Mesenchymal stem cell (in vitro differentiated cells and primary cell): ENCODE measurements around the gene TOGARAM2.

ENCODE experiments used
- DNase-seq: peaks from one replicate; pipeline ENCODE4 v3.0.0-alpha.2; 2013
- H2AFZ ChIP-seq: one replicate; pipeline ENCODE4 v1.6.1; 2013; ENCODE audit warnings: low read depth, mild to moderate bottlenecking, control low read depth, inconsistent platforms, low read length, moderate library complexity
- H2AK5ac ChIP-seq: 2 replicates; pipeline ENCODE4 v1.6.1; 2013; ENCODE audit warnings: low read length, moderate library complexity, mild to moderate bottlenecking, inconsistent platforms; ENCODE audit not compliant: severe bottlenecking
- H2BK120ac ChIP-seq: one replicate; pipeline ENCODE4 v1.6.1; 2013; ENCODE audit warnings: low read depth, mild to moderate bottlenecking, inconsistent platforms, low read length, moderate library complexity
- H2BK12ac ChIP-seq, 2 experiments: one replicate each; pipeline ENCODE4 v1.6.1; 2013; ENCODE audit warnings: inconsistent platforms in 2 of 2, low read length in 2 of 2, mild to moderate bottlenecking in 2 of 2, moderate library complexity in 2 of 2, control low read depth in 1 of 2
- H2BK15ac ChIP-seq: one replicate; pipeline ENCODE4 v1.6.1; 2013; ENCODE audit warnings: mild to moderate bottlenecking, low read depth, inconsistent platforms; ENCODE audit not compliant: poor library complexity, severe bottlenecking
- H2BK5ac ChIP-seq: 2 replicates; pipeline ENCODE4 v1.6.1; 2013; ENCODE audit warnings: low read depth, mild to moderate bottlenecking, low read length, control low read depth, inconsistent platforms; ENCODE audit not compliant: poor library complexity, severe bottlenecking
- H3K14ac ChIP-seq, 2 experiments: one replicate each; pipeline ENCODE4 v1.6.1; 2013; ENCODE audit warnings: inconsistent platforms in 2 of 2, low read length in 2 of 2, control low read depth in 1 of 2, mild to moderate bottlenecking in 1 of 2, moderate library complexity in 1 of 2
- H3K18ac ChIP-seq, 2 experiments: one replicate each; pipeline ENCODE4 v1.6.1; 2013; ENCODE audit warnings: inconsistent platforms in 2 of 2, low read length in 2 of 2, control low read depth in 1 of 2, low read depth in 1 of 2, mild to moderate bottlenecking in 1 of 2
- H3K23ac ChIP-seq, 2 experiments: one replicate each; pipeline ENCODE4 v1.6.1; 2013; ENCODE audit warnings: inconsistent platforms in 2 of 2, low read length in 2 of 2, mild to moderate bottlenecking in 2 of 2, moderate library complexity in 2 of 2, control low read depth in 1 of 2
- H3K27ac ChIP-seq: 2 replicates; pipeline ENCODE4 v1.5.1; 2013; ENCODE audit warnings: mild to moderate bottlenecking, moderate library complexity, low read length, control low read depth, inconsistent platforms; ENCODE audit not compliant: poor library complexity, severe bottlenecking
- H3K27me3 ChIP-seq, 2 experiments: 2 replicates each; pipeline versions ENCODE4 v1.6.1 to v1.7.0; 2013; ENCODE audit warnings: low read length in 2 of 2, mild to moderate bottlenecking in 2 of 2, moderate library complexity in 2 of 2, control low read depth in 1 of 2, inconsistent platforms in 1 of 2; ENCODE audit not compliant: control insufficient read depth in 1 of 2, insufficient read depth in 1 of 2
- H3K36me3 ChIP-seq, 2 experiments: 2 replicates each; pipeline versions ENCODE4 v1.6.1 to v1.7.0; 2013; ENCODE audit warnings: low read length in 2 of 2, control low read depth in 1 of 2, inconsistent platforms in 1 of 2, low read depth in 1 of 2, mild to moderate bottlenecking in 1 of 2; ENCODE audit not compliant: insufficient read depth in 2 of 2, control insufficient read depth in 1 of 2
- H3K4ac ChIP-seq, 2 experiments: one replicate each; pipeline ENCODE4 v1.6.1; 2013; ENCODE audit warnings: inconsistent platforms in 2 of 2, low read length in 2 of 2, mild to moderate bottlenecking in 2 of 2, moderate library complexity in 2 of 2, control low read depth in 1 of 2, low read depth in 1 of 2
- H3K4me1 ChIP-seq: 2 replicates; pipeline ENCODE4 v1.6.1; 2013; ENCODE audit warnings: low read depth, low read length, control low read depth; ENCODE audit not compliant: control insufficient read depth, insufficient read depth
- H3K4me2 ChIP-seq: 2 replicates; pipeline ENCODE4 v1.6.1; 2013; ENCODE audit warnings: low read length, mild to moderate bottlenecking, inconsistent platforms; ENCODE audit not compliant: poor library complexity, severe bottlenecking
- H3K4me3 ChIP-seq, 2 experiments: 2 replicates each; pipeline versions ENCODE4 v1.5.1 to v1.7.0; 2013; ENCODE audit warnings: low read length in 2 of 2, mild to moderate bottlenecking in 2 of 2, control low read depth in 1 of 2, low read depth in 1 of 2; ENCODE audit not compliant: insufficient read depth in 1 of 2
- H3K79me1 ChIP-seq: replicated peaks from 2 replicates; pipeline ENCODE4 v1.6.1; 2013; ENCODE audit warnings: mild to moderate bottlenecking, control low read depth, low read length, inconsistent platforms; ENCODE audit not compliant: poor library complexity, severe bottlenecking
- H3K9ac ChIP-seq: 2 replicates; pipeline ENCODE4 v1.7.0; 2013; ENCODE audit warnings: mild to moderate bottlenecking, low read length, moderate library complexity
- H3K9me3 ChIP-seq: 2 replicates; pipeline ENCODE4 v1.7.0; 2013; ENCODE audit warnings: mild to moderate bottlenecking, low read length; ENCODE audit not compliant: control insufficient read depth
- H4K8ac ChIP-seq: one replicate; pipeline ENCODE4 v1.6.1; 2013; ENCODE audit warnings: inconsistent platforms, mild to moderate bottlenecking, low read length, moderate library complexity
- H4K91ac ChIP-seq: one replicate; pipeline ENCODE4 v1.6.1; 2013; ENCODE audit warnings: mild to moderate bottlenecking, low read length, inconsistent platforms
- WGBS: methylation state at CpG from one replicate; pipeline ENCODE4 v1.1.7; 2013; ENCODE audit warnings: mixed read lengths; 5-methylcytosine and 5-hydroxymethylcytosine counted together

The TOGARAM2 gene

GRCh38 chr2:29031046-29031445 is 49.9 kb downstream of the TOGARAM2 start:
- no peaks in the 10 kb centered on the region for H3K79me1 ChIP-seq
- H3K27ac ChIP-seq: no peak overlapping the region
- no peak overlapping the region for H4K8ac ChIP-seq
- H3K36me3 ChIP-seq: no peaks in the 10 kb centered on the region
- H3K23ac ChIP-seq: no peak overlapping the region
- H3K4me2 ChIP-seq: no peak overlapping the region
- DNase-seq: no peak
- H3K9me3 ChIP-seq: no peaks in the 10 kb centered on the region
- no peak overlapping the region for H2BK120ac ChIP-seq
- H3K4me3 ChIP-seq: no peak overlapping the region
- H3K14ac ChIP-seq: no peak overlapping the region
- no peak overlapping the region for H2AFZ ChIP-seq
- H3K18ac ChIP-seq: no peak overlapping the region
- H2BK12ac ChIP-seq: no peak overlapping the region
- no peak overlapping the region for H3K4ac ChIP-seq
- H2BK5ac ChIP-seq: no peak overlapping the region
- no peak overlapping the region for H2BK15ac ChIP-seq
- peaks cover 3 to 32% of the 10 kb centered on the region in 2 experiments for H3K27me3 ChIP-seq
- H4K91ac ChIP-seq: no peak overlapping the region
- peaks cover 7% of the 10 kb centered on the region for H3K4me1 ChIP-seq
- H3K9ac ChIP-seq: no peak overlapping the region
- H2AK5ac ChIP-seq: no peak overlapping the region

DNA sequence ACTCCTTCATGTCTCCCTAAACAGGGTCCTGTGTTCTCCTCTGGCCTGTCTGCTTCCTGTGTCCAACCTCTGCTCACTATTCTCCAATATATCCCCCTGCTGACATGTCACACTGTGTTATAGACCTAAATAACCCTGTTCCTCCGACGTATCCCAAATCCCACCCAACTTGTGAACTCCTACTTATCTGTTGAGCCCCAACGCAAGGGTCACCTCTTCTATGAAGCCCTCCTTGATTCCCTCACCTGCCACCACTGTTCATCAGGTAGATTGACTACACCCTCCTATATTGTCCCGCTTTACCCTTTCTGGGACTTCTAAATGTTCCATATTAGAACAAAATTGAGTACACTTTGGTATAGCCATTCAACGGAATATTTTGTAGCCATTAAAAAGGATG is 51.1 kb downstream of the TOGARAM2 start:
- no peak overlapping the region for H3K27ac ChIP-seq
- H3K23ac ChIP-seq: no peak overlapping the region
- no peak overlapping the region for H2BK15ac ChIP-seq
- no peaks in the 10 kb centered on the region for H3K79me1 ChIP-seq
- H2BK5ac ChIP-seq: no peak overlapping the region
- H3K4me2 ChIP-seq: no peak overlapping the region
- H2BK12ac ChIP-seq: no peak overlapping the region
- no peak for DNase-seq
- peaks cover 7% of the 10 kb centered on the region for H3K4me1 ChIP-seq
- no peak overlapping the region for H4K91ac ChIP-seq
- H4K8ac ChIP-seq: no peak overlapping the region
- no peak overlapping the region for H3K4ac ChIP-seq
- no peak overlapping the region for H3K4me3 ChIP-seq
- H2BK120ac ChIP-seq: no peak overlapping the region
- no peak overlapping the region for H2AK5ac ChIP-seq
- H3K9ac ChIP-seq: no peak overlapping the region
- H3K27me3 ChIP-seq: peaks cover 3 to 22% of the 10 kb centered on the region in 2 experiments
- 97% methylated on average over 3 of the region's 5 CpGs for WGBS
- no peak overlapping the region for H3K18ac ChIP-seq
- no peak overlapping the region for H3K14ac ChIP-seq
- H3K36me3 ChIP-seq: no peaks in the 10 kb centered on the region
- no peak overlapping the region for H2AFZ ChIP-seq
- no peaks in the 10 kb centered on the region for H3K9me3 ChIP-seq

DNA sequence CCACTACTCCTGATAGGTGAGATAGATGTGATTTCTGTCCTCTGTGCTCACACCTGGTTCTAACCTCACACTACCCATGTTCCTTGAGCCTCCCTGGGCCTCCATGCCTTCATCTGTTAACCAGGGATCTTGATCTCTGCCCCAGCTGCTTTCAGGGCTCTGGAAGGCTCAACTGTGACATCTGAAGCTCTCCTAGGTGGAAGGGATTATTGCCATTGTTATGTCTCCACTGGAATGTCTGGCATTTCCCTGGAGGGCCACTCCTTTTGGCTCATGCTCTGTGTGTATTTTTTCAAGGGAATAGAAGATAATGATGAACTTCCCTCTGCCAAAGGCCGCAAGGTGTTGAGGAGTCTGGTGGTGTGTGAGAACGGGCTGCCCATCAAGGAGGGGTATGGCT is 52.1 kb downstream of the TOGARAM2 start:
- Histone ChIP-seq H3K36me3 (no peaks in the 10 kb centered on the region), H2AFZ (no peak overlapping the region), H3K23ac (no peak overlapping the region), H3K4me2 (no peak overlapping the region), H2BK120ac (no peak overlapping the region), H3K9ac (no peak overlapping the region), H2BK12ac (no peak overlapping the region), H3K18ac (no peak overlapping the region), H2BK5ac (no peak overlapping the region), H2AK5ac (no peak overlapping the region), H4K8ac (no peak overlapping the region), H2BK15ac (no peak overlapping the region), H3K9me3 (no peaks in the 10 kb centered on the region), H4K91ac (no peak overlapping the region), H3K79me1 (no peaks in the 10 kb centered on the region), H3K4me3 (no peak overlapping the region), H3K27me3 (peaks cover 3 to 18% of the 10 kb centered on the region in 2 experiments), H3K27ac (no peak overlapping the region), H3K14ac (no peak overlapping the region), H3K4me1 (peaks cover 7% of the 10 kb centered on the region), H3K4ac (no peak overlapping the region)
- WGBS: 83% methylated on average over 2 of the region's 2 CpGs
- DNase-seq: no peak

DNA sequence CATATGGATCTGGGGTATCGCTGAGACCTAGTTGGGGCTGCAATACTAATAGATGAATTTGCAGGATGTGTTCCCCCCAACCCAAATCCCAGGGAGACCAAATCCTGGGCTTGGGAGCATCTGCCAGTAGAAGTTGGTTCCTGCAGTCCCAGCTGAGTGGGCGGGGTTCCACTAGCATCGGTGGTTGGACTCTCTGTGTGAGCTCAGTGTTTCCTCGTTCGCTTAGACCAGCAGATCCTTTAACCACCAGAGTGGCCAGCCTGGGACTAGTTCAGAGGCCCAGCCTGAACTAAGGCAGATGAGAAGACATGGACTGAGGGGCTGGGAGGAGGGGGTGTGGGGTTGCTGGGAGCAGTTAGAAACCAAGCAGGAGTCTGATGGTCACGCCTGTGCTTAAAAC is 52.6 kb downstream of the TOGARAM2 start:
- H3K27ac ChIP-seq: no peak overlapping the region
- H4K8ac ChIP-seq: no peak overlapping the region
- H2BK15ac ChIP-seq: no peak overlapping the region
- H3K4me3 ChIP-seq: no peak overlapping the region
- no peak overlapping the region for H3K14ac ChIP-seq
- WGBS: 95% methylated on average over 6 of the region's 6 CpGs
- no peak overlapping the region for H3K23ac ChIP-seq
- H2AK5ac ChIP-seq: no peak overlapping the region
- DNase-seq: no peak
- H4K91ac ChIP-seq: no peak overlapping the region
- H3K27me3 ChIP-seq: peaks cover 3 to 17% of the 10 kb centered on the region in 2 experiments
- peaks cover 7% of the 10 kb centered on the region for H3K4me1 ChIP-seq
- no peak overlapping the region for H3K9ac ChIP-seq
- no peak overlapping the region for H2BK12ac ChIP-seq
- H3K79me1 ChIP-seq: no peaks in the 10 kb centered on the region
- H3K4ac ChIP-seq: no peak overlapping the region
- no peak overlapping the region for H2BK5ac ChIP-seq
- H2AFZ ChIP-seq: no peak overlapping the region
- no peak overlapping the region for H3K4me2 ChIP-seq
- no peak overlapping the region for H3K18ac ChIP-seq
- H3K9me3 ChIP-seq: no peaks in the 10 kb centered on the region
- H3K36me3 ChIP-seq: no peaks in the 10 kb centered on the region
- no peak overlapping the region for H2BK120ac ChIP-seq
